Thyroid gland (tissue), 4 donors: ENCODE measurements around the gene NAA30. TPM values are rescaled to one million over a fixed set of nuclear protein-coding genes. Genes with fewer than 3 reads are reported as not detected.

Experiments
- DNase-seq, 2 donors: peaks; one replicate each; pipeline ENCODE4 v3.0.0-alpha.2; 2019
- H3K27ac ChIP-seq, 3 donors: fragments of 200-600 bp; sonication (generic); 1 replicate in 2 of 3; 2 replicates in 1 of 3; pipeline ENCODE4 v1.5.1; 2016 to 2019; ENCODE audit warnings: mild to moderate bottlenecking in 1 of 3, moderate library complexity in 1 of 3
- H3K27me3 ChIP-seq: fragments of 200-600 bp; sonication (generic); one replicate; pipeline ENCODE4 v1.5.1; 2019
- H3K36me3 ChIP-seq, 2 donors: fragments of 200-600 bp; sonication (generic); one replicate each; pipeline ENCODE4 v1.5.1; 2016 to 2019
- H3K4me1 ChIP-seq, 2 donors: fragments of 200-600 bp; sonication (generic); one replicate each; pipeline ENCODE4 v1.5.1; 2017 to 2019
- H3K4me3 ChIP-seq, 3 donors: fragments of 200-600 bp; sonication (generic); replicated peaks in 1 of 3; 1 replicate in 2 of 3; 2 replicates in 1 of 3; pipeline ENCODE4 v1.5.1; 2016; ENCODE audit warnings: mild to moderate bottlenecking in 1 of 3
- H3K9me3 ChIP-seq: fragments of 200-600 bp; sonication (generic); one replicate; pipeline ENCODE4 v1.5.1; 2017
- POLR2A ChIP-seq, 2 donors: fragments of 450-650 bp; IDR thresholded peaks; one replicate each; pipeline ENCODE4 v1.6.1; 2017; ENCODE audit warnings: antibody characterized with exemption in 2 of 2, mild to moderate bottlenecking in 2 of 2, moderate library complexity in 1 of 2
- WGBS, 2 donors: methylation state at CpG; one replicate each; pipeline ENCODE4 v1.1.5; 2017; 5-methylcytosine and 5-hydroxymethylcytosine counted together
- intact Hi-C: fragments of 100-400 bp; cut with DNase I; formaldehyde crosslinking; loops from one replicate; pipeline ENCODE4 v1.15.1; 2023
- total RNA-seq, 4 donors: library from RNA; depleted of rRNA; stranded (reverse); fragments of >200 nt; gene quantifications; one replicate each; pipeline ENCODE4 v1.2.3, GENCODE V29; 2016
- TF ChIP-seq, protein P1 (sequence below), 6 experiments: fragments of 200-600 bp in 3 of 6; fragments of 450-650 bp in 3 of 6; sonication (generic) in 3 of 6; IDR thresholded peaks; one replicate each; pipeline ENCODE4 v1.5.1; 2016 to 2019; ENCODE audit warnings: antibody characterized with exemption in 6 of 6, mild to moderate bottlenecking in 2 of 6, inconsistent platforms in 1 of 6, moderate library complexity in 1 of 6

Gene NAA30
- total RNA-seq, 4 donors from 2014 or later: 15.6 to 23.9 (median 19.1) TPM

DNA sequence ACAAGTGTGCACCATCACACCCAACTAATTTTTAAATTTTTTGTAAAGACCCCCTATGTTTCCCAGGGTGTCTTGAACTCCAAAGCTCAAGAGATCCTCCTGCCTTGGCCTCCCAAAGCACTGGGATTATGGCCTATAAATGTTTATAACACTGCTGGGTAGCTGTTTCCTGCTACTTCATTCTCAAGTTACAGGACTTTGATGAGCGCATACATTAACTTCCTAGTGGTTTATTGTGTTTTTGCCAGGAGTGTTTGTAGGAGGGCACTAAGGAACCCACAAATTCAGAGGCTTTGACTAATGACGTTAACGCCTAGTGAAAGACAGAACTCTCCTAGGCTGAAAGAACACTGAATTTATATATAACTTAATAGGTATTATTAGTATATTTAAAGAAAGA lies 15.2 kb upstream of the NAA30 start:
- intact Hi-C loops: no loop called here
- no peaks in the 10 kb centered on the region for H3K9me3 ChIP-seq
- WGBS, 2 donors: 72 to 84% methylated on average over 3 of the region's 3 CpGs
- no peaks in the 10 kb centered on the region for H3K27me3 ChIP-seq
- H3K27ac ChIP-seq: no peak overlapping the region
- DNase-seq: no peak
- no peaks in the 10 kb centered on the region for H3K36me3 ChIP-seq
- TF ChIP-seq POLR2A (IDR thresholded peaks at IDR 0.05): no peak
- TF ChIP-seq, protein P1, sequence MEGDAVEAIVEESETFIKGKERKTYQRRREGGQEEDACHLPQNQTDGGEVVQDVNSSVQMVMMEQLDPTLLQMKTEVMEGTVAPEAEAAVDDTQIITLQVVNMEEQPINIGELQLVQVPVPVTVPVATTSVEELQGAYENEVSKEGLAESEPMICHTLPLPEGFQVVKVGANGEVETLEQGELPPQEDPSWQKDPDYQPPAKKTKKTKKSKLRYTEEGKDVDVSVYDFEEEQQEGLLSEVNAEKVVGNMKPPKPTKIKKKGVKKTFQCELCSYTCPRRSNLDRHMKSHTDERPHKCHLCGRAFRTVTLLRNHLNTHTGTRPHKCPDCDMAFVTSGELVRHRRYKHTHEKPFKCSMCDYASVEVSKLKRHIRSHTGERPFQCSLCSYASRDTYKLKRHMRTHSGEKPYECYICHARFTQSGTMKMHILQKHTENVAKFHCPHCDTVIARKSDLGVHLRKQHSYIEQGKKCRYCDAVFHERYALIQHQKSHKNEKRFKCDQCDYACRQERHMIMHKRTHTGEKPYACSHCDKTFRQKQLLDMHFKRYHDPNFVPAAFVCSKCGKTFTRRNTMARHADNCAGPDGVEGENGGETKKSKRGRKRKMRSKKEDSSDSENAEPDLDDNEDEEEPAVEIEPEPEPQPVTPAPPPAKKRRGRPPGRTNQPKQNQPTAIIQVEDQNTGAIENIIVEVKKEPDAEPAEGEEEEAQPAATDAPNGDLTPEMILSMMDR (IDR thresholded peaks at IDR 0.05): no peak
- no peak overlapping the region for H3K4me3 ChIP-seq
- H3K4me1 ChIP-seq: no peaks in the 10 kb centered on the region

DNA sequence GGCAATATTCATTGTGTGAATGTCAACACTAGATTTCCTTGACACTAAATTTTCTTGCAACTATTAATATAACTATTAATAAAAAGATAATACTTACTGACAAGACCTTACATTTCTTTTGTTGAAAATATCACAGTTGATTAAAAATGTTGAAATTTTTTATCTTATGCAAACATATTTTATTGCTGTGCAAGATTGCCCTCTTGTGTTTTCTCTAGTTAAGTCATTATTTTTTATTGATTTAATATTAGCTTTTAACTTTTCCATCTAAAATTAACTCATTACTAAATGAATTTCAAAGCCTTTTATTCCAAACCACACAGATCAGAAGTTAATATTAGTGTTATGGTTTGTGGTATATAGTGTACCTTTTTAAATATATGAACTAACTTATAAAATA lies 11.7 kb upstream of the NAA30 start:
- no peaks in the 10 kb centered on the region for H3K36me3 ChIP-seq
- H3K27me3 ChIP-seq: no peaks in the 10 kb centered on the region
- intact Hi-C loops: no loop called here
- no peak overlapping the region for H3K4me3 ChIP-seq
- no peaks in the 10 kb centered on the region for H3K9me3 ChIP-seq
- no peaks in the 10 kb centered on the region for H3K4me1 ChIP-seq
- no peak overlapping the region for H3K27ac ChIP-seq
- TF ChIP-seq, protein P1 (IDR thresholded peaks at IDR 0.05): no peak
- TF ChIP-seq POLR2A (IDR thresholded peaks at IDR 0.05): no peak
- no peak for DNase-seq

DNA sequence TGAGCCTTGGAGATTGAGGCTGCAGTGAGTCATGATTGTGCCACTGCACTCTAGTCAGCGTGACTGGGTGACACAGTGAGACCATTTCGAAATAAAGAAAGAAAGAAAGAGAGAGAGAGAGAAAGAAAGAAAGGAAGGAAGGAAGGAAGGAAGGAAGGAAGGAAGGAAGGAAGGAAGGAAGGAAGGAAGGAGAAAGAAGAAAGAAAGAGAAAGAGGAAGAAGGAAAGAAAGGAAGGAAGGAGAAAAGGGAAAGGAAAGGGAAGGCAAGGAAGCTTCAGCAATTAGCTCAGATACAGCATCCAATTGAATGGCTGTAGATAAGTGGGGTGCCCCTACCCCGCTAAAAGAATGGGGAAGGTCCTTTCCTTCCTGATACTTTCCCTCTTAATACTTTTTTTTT lies 9.5 kb upstream of the NAA30 start:
- Histone ChIP-seq H3K4me1 (peaks cover 0 to 10% of the 10 kb centered on the region in 2 donors), H3K27ac (no peak overlapping the region), H3K4me3 (no peak overlapping the region), H3K27me3 (no peaks in the 10 kb centered on the region), H3K9me3 (no peaks in the 10 kb centered on the region), H3K36me3 (no peaks in the 10 kb centered on the region)
- intact Hi-C loops: no loop called here
- 85 to 93% methylated on average over 3 of the region's 3 CpGs for WGBS, 2 donors
- no peak for DNase-seq
- TF ChIP-seq POLR2A (IDR thresholded peaks at IDR 0.05): no peak
- TF ChIP-seq, protein P1 (IDR thresholded peaks at IDR 0.05): no peak

DNA sequence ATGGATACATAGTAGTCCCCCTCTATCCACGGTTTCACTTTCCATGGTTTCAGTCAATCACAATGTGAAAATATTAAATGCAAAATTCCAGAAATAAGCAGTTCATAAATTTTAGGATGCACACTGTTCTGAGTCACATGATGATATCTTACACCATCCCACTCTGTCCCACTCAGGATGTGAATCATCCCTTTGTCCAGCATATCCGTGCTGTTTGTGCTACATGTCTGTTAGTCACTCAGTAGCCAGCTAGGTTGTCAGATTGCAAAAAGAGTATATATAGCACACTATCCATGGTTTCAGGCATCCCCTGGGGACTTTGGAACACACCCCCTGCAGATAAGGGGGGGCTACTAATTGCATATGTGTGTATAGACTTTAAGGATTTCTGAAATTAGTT lies 8.1 kb upstream of the NAA30 start:
- Histone ChIP-seq H3K36me3 (no peaks in the 10 kb centered on the region), H3K27ac (no peak overlapping the region), H3K27me3 (no peaks in the 10 kb centered on the region), H3K4me1 (peaks cover 0 to 10% of the 10 kb centered on the region in 2 donors), H3K9me3 (no peaks in the 10 kb centered on the region), H3K4me3 (no peak overlapping the region)
- TF ChIP-seq, protein P1 (IDR thresholded peaks at IDR 0.05): no peak
- TF ChIP-seq POLR2A (IDR thresholded peaks at IDR 0.05): no peak
- no peak for DNase-seq
- 72 to 89% methylated on average over 2 of the region's 2 CpGs for WGBS, 2 donors
- intact Hi-C loops: no loop called here

DNA sequence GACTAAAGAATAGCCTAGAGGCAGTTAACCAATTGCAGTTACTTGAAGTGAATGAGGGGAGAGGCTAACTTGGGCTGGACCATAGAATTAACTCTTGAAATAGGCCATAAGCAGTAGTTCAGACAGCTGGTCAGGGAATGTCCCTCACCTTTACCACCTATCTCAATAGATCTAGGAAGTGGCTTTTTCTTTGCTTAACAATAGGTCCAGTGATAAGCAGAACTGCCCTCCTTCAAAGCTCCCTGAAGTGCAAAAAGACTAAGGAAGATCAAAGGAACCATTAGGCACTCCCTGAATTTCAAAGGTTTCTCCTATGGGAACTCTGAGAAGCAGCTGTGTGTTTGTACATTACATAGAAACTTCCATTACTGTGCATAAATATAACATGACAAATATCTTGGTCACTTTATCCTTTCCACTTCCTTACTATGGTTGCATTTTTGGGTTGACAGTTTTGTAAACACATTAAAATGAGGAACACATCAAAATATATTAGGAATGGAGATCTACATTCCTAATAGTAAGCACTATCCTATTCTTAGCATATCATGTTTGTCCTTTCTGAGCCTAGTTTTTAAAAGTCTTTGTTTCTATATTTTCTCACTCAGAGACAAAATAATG lies 7.2 kb upstream of the NAA30 start:
- H3K4me3 ChIP-seq: no peak overlapping the region
- TF ChIP-seq, protein P1 (IDR thresholded peaks at IDR 0.05): no peak
- TF ChIP-seq POLR2A (IDR thresholded peaks at IDR 0.05): no peak
- peaks cover 0 to 10% of the 10 kb centered on the region in 2 donors for H3K4me1 ChIP-seq
- H3K27me3 ChIP-seq: no peaks in the 10 kb centered on the region
- no peak for DNase-seq
- no peak overlapping the region for H3K27ac ChIP-seq
- intact Hi-C loops: no loop called here
- no peaks in the 10 kb centered on the region for H3K9me3 ChIP-seq
- H3K36me3 ChIP-seq: no peaks in the 10 kb centered on the region
